ENCODE measurements around the gene EIF2B5. TPM values are rescaled to one million over a fixed set of nuclear protein-coding genes. Genes with fewer than 3 reads are reported as not detected.
A peak's percentile ranks its signal among the peaks of the same experiment; 100 is the strongest.

The EIF2B5 gene
- total and polyA plus RNA-seq, 9 donors: 32.6 to 41.0 (median 38.0) TPM

DNA sequence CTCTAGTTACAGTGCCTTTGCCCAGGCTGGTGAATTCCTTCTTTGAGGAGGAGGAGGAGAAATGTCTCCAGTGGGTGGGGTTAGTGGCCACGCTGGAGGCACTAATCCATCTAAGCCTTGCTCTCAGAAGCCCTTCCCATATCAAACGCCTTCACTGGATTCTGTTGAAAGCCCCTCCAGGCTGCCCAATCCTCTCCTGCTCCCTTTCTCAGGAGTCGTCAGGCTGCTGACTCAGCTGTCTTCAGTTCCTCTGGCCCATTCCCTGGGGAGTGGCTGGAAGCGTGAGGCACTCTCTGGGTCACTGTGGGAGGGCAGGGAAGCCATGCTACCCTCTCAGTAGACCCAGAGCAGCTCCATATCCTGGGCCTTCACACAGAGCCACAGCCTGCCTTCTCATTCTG, 42.2 kb downstream of the EIF2B5 start:
- WGBS (ENCODE audit: insufficient coverage): no CpG with 5 or more reads among the region's 4 CpGs
- H3K4me1 ChIP-seq (ENCODE audit: control insufficient read depth, insufficient read depth, low read length): peaks cover 39% of the 10 kb centered on the region

DNA sequence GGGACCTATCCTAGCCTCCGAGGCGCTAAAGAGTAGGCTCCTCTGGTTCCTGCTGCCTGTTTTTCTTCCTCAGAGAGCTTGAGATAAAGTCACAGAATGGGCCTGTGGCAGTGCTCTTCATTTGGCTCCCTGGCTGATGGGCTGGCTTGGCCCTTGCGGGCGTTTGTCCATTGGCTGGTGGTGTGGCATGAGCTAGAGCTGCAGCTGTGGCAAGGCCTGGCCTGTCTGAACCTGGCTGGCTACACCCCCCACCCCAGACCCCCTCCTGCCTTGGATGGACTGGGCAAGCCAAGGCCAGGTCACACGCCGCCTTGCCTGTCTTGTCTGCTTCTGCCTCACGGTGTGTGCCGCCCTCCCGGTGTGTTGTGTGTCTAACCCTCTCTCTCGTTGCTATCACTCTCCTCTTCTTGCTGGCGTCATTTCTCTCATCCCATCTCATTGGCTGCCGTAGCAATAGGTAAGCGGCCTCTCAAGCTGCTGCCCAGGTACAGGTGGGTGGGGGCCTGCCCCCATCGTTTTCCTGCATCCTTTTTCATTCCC, 42.7 kb downstream of the EIF2B5 start:
- WGBS (ENCODE audit: insufficient coverage): 89% methylated on average over 9 of the region's 14 CpGs
- no peak for DNase-seq
- no peak overlapping the region for H3K4me3 ChIP-seq (ENCODE audit: low read length)
- H3K9me3 ChIP-seq (replicated peaks; ENCODE audit: control insufficient read depth, low read depth, low read length): no peaks in the 10 kb centered on the region
- peaks cover 68% of the 10 kb centered on the region for H3K36me3 ChIP-seq (ENCODE audit: control insufficient read depth, insufficient read depth, low read length)
- H3K27ac ChIP-seq (ENCODE audit: low read length): no peak overlapping the region
- no peaks in the 10 kb centered on the region for H3K27me3 ChIP-seq (ENCODE audit: control insufficient read depth, insufficient read depth, low read length)
- peaks cover 39% of the 10 kb centered on the region for H3K4me1 ChIP-seq (ENCODE audit: control insufficient read depth, insufficient read depth, low read length)

More for the DNA sequence above, 42.2 kb downstream of the EIF2B5 start:
- Histone ChIP-seq H3K27me3 (ENCODE audit: control insufficient read depth, insufficient read depth, low read length) (no peaks in the 10 kb centered on the region), H3K27ac (ENCODE audit: low read length) (no peak overlapping the region), H3K36me3 (ENCODE audit: control insufficient read depth, insufficient read depth, low read length) (peaks cover 67% of the 10 kb centered on the region), H3K4me3 (ENCODE audit: low read length) (no peak overlapping the region), H3K9me3 (replicated peaks; ENCODE audit: control insufficient read depth, low read depth, low read length) (no peaks in the 10 kb centered on the region)
- DNase-seq: no peak

DNA sequence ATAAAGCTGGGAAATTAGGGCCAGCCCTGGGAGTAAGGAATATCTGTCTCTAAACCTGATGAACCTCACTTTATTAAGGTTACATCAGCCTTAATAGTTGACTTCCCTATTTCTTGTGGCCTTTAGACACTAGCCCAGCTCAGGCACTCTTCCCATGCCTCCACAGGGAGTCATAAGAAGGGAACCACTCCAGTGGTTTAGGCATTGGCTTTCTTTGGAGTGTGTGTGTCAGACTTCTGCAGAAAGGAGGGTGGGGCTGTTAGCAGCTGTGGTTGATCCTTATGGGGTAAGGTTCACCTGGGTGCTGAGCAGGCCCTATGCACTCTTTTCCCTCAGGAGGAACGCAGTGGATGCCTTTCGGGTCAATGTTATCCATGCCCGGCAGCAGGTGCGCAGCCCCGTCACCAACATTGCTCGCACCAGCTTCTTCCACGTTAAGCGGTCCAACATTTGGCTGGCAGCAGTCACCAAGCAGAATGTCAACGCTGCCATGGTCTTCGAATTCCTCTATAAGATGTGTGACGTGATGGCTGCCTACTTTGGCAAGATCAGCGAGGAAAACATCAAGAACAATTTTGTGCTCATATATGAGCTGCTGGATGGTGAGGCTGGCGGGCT, 43.5 kb downstream of the EIF2B5 start:
- Histone ChIP-seq H3K27ac (ENCODE audit: low read length) (no peak overlapping the region), H3K27me3 (ENCODE audit: control insufficient read depth, insufficient read depth, low read length) (no peaks in the 10 kb centered on the region), H3K4me1 (ENCODE audit: control insufficient read depth, insufficient read depth, low read length) (peaks cover 37% of the 10 kb centered on the region), H3K9me3 (replicated peaks; ENCODE audit: control insufficient read depth, low read depth, low read length) (no peaks in the 10 kb centered on the region), H3K4me3 (ENCODE audit: low read length) (no peak overlapping the region), H3K36me3 (ENCODE audit: control insufficient read depth, insufficient read depth, low read length) (peaks cover 70% of the 10 kb centered on the region)
- 94% methylated on average over 13 of the region's 13 CpGs for WGBS (ENCODE audit: insufficient coverage)
- no peak for DNase-seq

DNA sequence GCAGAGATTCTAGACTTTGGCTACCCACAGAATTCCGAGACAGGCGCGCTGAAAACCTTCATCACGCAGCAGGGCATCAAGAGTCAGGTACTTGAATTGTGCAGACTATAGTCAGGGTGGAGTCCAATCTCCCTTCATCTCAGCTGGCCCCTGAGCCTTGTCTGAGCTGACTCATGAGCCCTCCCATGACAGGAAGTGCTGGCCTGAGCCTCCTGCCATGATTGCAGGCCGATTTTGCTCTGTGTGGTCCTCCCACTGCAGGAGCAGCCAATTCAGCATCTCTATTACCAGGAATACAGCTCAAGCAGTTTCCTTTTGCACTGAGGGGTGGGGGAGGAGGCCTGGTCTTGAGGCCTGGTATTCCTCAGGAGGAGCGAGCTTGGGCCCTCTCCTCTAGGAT, 45.0 kb downstream of the EIF2B5 start:
- no peaks in the 10 kb centered on the region for H3K9me3 ChIP-seq (replicated peaks; ENCODE audit: control insufficient read depth, low read depth, low read length)
- H3K4me1 ChIP-seq (ENCODE audit: control insufficient read depth, insufficient read depth, low read length): peaks cover 30% of the 10 kb centered on the region
- WGBS (ENCODE audit: insufficient coverage): 80% methylated on average over 1 of the region's 6 CpGs
- no peak overlapping the region for H3K27ac ChIP-seq (ENCODE audit: low read length)
- peaks cover 77% of the 10 kb centered on the region for H3K36me3 ChIP-seq (ENCODE audit: control insufficient read depth, insufficient read depth, low read length)
- no peaks in the 10 kb centered on the region for H3K27me3 ChIP-seq (ENCODE audit: control insufficient read depth, insufficient read depth, low read length)
- H3K4me3 ChIP-seq (ENCODE audit: low read length): no peak overlapping the region
- no peak for DNase-seq

- H3K4me1 ChIP-seq (ENCODE audit: control insufficient read depth, insufficient read depth, low read length): peaks cover 21% of the 10 kb centered on the region
- 95% methylated on average over 4 of the region's 9 CpGs for WGBS (ENCODE audit: insufficient coverage)
Observed at GRCh38 chr3:184181596-184181995, 46.4 kb downstream of the EIF2B5 start.

DNA sequence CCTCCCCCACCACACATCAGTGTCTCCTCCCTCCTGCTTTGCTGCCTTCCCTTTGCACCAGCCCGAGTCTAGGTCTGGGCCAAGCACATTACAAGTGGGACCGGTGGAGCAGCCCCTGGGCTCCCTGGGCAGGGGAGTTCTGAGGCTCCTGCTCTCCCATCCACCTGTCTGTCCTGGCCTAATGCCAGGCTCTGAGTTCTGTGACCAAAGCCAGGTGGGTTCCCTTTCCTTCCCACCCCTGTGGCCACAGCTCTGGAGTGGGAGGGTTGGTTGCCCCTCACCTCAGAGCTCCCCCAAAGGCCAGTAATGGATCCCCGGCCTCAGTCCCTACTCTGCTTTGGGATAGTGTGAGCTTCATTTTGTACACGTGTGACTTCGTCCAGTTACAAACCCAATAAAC, 48.5 kb downstream of the EIF2B5 start:
- DNase-seq: no peak
- 60% methylated on average over 1 of the region's 5 CpGs for WGBS (ENCODE audit: insufficient coverage)
- H3K4me1 ChIP-seq (ENCODE audit: control insufficient read depth, insufficient read depth, low read length): peaks cover 14% of the 10 kb centered on the region
- no peak overlapping the region for H3K4me3 ChIP-seq (ENCODE audit: low read length)
- H3K9me3 ChIP-seq (replicated peaks; ENCODE audit: control insufficient read depth, low read depth, low read length): no peaks in the 10 kb centered on the region
- peaks cover 73% of the 10 kb centered on the region for H3K36me3 ChIP-seq (ENCODE audit: control insufficient read depth, insufficient read depth, low read length)
- no peaks in the 10 kb centered on the region for H3K27me3 ChIP-seq (ENCODE audit: control insufficient read depth, insufficient read depth, low read length)
- H3K27ac ChIP-seq (ENCODE audit: low read length): no peak overlapping the region

More at GRCh38 chr3:184181596-184181995, 46.4 kb downstream of the EIF2B5 start:
- H3K36me3 ChIP-seq (ENCODE audit: control insufficient read depth, insufficient read depth, low read length): peaks cover 77% of the 10 kb centered on the region
- no peaks in the 10 kb centered on the region for H3K9me3 ChIP-seq (replicated peaks; ENCODE audit: control insufficient read depth, low read depth, low read length)
- no peak for DNase-seq
- H3K27ac ChIP-seq (ENCODE audit: low read length): no peak overlapping the region
- H3K4me3 ChIP-seq (ENCODE audit: low read length): no peak overlapping the region
- H3K27me3 ChIP-seq (ENCODE audit: control insufficient read depth, insufficient read depth, low read length): no peaks in the 10 kb centered on the region

DNA sequence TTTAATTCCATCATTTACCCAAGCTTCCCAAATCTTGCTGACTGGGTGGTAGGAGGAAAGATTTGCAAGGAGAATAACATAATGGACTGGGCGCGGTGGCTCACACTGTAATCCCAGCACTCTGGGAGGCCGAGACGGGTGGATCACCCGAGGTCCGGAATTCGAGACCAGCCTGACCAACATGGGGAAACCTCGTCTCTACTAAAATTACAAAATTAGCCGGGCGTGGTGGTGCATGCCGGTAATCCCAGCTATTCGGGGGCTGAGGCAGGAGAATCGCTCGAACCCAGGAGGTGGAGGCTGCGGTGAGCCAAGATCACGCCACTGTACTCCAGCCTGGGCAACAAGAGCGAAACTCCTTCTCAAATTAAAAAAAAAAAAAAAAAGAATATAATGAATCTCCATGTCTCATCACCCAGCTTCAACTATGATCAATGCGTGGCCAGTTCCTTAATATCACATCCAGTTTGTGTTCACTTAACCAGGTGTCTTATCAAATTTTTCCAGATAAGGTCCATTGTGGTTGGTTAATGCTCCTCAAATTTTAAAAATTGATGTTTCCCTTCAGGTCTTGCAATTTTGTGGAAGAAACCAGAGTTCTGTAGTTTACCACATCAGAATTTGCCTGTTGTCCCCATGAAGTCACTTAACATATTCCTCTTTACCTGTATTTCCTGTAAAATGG, 49.5 kb downstream of the EIF2B5 start:
- Histone ChIP-seq H3K4me3 (ENCODE audit: low read length) (no peak overlapping the region), H3K36me3 (ENCODE audit: control insufficient read depth, insufficient read depth, low read length) (peaks cover 73% of the 10 kb centered on the region), H3K27ac (ENCODE audit: low read length) (peak overlapping the region; percentile 76), H3K27me3 (ENCODE audit: control insufficient read depth, insufficient read depth, low read length) (no peaks in the 10 kb centered on the region), H3K4me1 (ENCODE audit: control insufficient read depth, insufficient read depth, low read length) (peaks cover 14% of the 10 kb centered on the region), H3K9me3 (replicated peaks; ENCODE audit: control insufficient read depth, low read depth, low read length) (no peaks in the 10 kb centered on the region)
- 96% methylated on average over 5 of the region's 18 CpGs for WGBS (ENCODE audit: insufficient coverage)
- DNase-seq: no peak

- H3K27ac ChIP-seq (ENCODE audit: low read length): peak overlapping the region; percentile 76
- WGBS (ENCODE audit: insufficient coverage): 1% methylated on average over 54 of the region's 55 CpGs
Observed at GRCh38 chr3:184185461-184186183, 50.5 kb downstream of the EIF2B5 start.

DNA sequence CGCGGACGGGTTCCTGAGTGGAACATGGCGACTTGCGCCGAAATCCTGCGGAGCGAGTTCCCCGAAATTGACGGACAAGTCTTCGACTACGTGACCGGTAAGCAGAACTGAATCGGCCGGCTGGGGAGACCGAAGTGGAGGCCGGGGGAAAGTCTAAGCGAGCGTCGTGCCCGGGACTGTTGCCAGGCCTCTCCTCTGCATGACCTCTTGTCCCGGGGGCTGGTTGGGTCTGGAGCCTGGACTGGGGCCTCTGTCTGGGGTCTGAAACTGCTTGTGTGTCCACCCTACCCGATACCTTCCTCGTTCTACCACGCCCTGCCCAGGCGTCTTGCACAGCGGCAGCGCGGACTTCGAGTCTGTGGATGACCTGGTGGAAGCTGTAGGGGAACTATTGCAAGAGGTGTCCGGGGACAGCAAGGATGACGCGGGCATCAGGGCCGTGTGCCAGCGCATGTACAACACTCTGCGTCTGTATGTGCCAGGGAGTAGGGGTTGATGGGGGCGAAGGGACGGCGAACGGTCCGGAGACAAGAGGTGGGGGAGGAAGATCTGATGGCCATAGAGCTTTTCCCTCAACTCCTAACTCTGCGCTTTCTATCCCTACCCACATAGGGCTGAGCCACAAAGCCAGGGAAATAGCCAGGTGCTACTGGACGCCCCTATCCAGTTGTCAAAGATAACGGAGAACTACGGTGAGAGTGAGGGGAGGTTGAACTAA, 51.2 kb downstream of the EIF2B5 start, which contains the start of gene ABCF3:
TSS of gene ABCF3 (plus strand) at position 16 of the 718 bp plus-strand sequence. CDS start at position 25, 9 bp downstream.
- Histone ChIP-seq H3K36me3 (ENCODE audit: control insufficient read depth, insufficient read depth, low read length) (peaks cover 69% of the 10 kb centered on the region), H3K27me3 (ENCODE audit: control insufficient read depth, insufficient read depth, low read length) (no peaks in the 10 kb centered on the region), H3K4me3 (ENCODE audit: low read length) (peak within 1 kb of the TSS; percentile 92), H3K9me3 (replicated peaks; ENCODE audit: control insufficient read depth, low read depth, low read length) (no peaks in the 10 kb centered on the region), H3K4me1 (ENCODE audit: control insufficient read depth, insufficient read depth, low read length) (peaks cover 14% of the 10 kb centered on the region), H3K27ac (ENCODE audit: low read length) (peak within 1 kb of the TSS; percentile 76)
- no peak for DNase-seq
- 0% methylated on average over 25 of the region's 45 CpGs for WGBS (ENCODE audit: insufficient coverage)

More at GRCh38 chr3:184185461-184186183, 50.5 kb downstream of the EIF2B5 start:
- peaks cover 14% of the 10 kb centered on the region for H3K4me1 ChIP-seq (ENCODE audit: control insufficient read depth, insufficient read depth, low read length)
- peaks cover 70% of the 10 kb centered on the region for H3K36me3 ChIP-seq (ENCODE audit: control insufficient read depth, insufficient read depth, low read length)
- peak overlapping the region; percentile 92 for H3K4me3 ChIP-seq (ENCODE audit: low read length)
- peak; percentile 100 for DNase-seq
- H3K9me3 ChIP-seq (replicated peaks; ENCODE audit: control insufficient read depth, low read depth, low read length): no peaks in the 10 kb centered on the region
- no peaks in the 10 kb centered on the region for H3K27me3 ChIP-seq (ENCODE audit: control insufficient read depth, insufficient read depth, low read length)

Data from muscle of leg (tissue), 11 donors.